Ovary (tissue), 9 donors: ENCODE measurements around the gene RSRC2. TPM values are rescaled to one million over a fixed set of nuclear protein-coding genes. Genes with fewer than 3 reads are reported as not detected.

Experiments
- DNase-seq, 5 donors: peaks; one replicate each; pipeline ENCODE4 v3.0.0-alpha.2; 2019 to 2020
- H3K27ac ChIP-seq, 2 donors: fragments of 200-600 bp; one replicate each; pipeline versions ENCODE4 v1.5.1 to v1.8.0; 2019 to 2022
- H3K27me3 ChIP-seq: fragments of 200-600 bp; one replicate; pipeline ENCODE4 v1.8.0; 2022
- H3K36me3 ChIP-seq: fragments of 200-600 bp; sonication (generic); one replicate; pipeline ENCODE4 v1.5.1; 2019
- H3K4me1 ChIP-seq: one replicate; pipeline ENCODE4 v1.8.1; 2013; ENCODE audit warnings: mild to moderate bottlenecking, moderate library complexity; ENCODE audit not compliant: insufficient read depth
- H3K4me3 ChIP-seq: fragments of 200-600 bp; sonication (generic); one replicate; pipeline ENCODE4 v1.5.1; 2017
- H3K9me3 ChIP-seq, 2 donors: fragments of 200-600 bp in 1 of 2; sonication (generic) in 1 of 2; one replicate each; pipeline versions ENCODE4 v1.5.1 to v1.8.1; 2013 to 2019; ENCODE audit warnings: mild to moderate bottlenecking in 1 of 2, moderate library complexity in 1 of 2
- EP300 ChIP-seq: sonication (generic); formaldehyde crosslinking; IDR thresholded peaks from one replicate; pipeline ENCODE4 v1.6.1; 2017; ENCODE audit warnings: antibody characterized with exemption
- POLR2A ChIP-seq: fragments of 450-650 bp; IDR thresholded peaks from one replicate; pipeline ENCODE4 v1.6.1; 2017; ENCODE audit warnings: antibody characterized with exemption, mild to moderate bottlenecking, moderate library complexity
- WGBS, 3 donors: extraction: QIAGEN DNeasy Blood & Tissue Kit in 1 of 3; methylation state at CpG; one replicate each; pipeline versions ENCODE4 v1.1.5 to v1.1.7; 2013 to 2017; 5-methylcytosine and 5-hydroxymethylcytosine counted together
- intact Hi-C, 4 donors: fragments of 100-400 bp; cut with DNase I; formaldehyde crosslinking; loops; one replicate each; pipeline versions ENCODE4 v1.11.0 to v1.15.1; 2022 to 2023
- polyA plus RNA-seq, 2 donors: library from polyadenylated mRNA; stranded (reverse); fragments of 200-250 nt in 1 of 2; fragments of 350-450 nt in 1 of 2; fragmentation: Illumina TruSeq in 1 of 2; extraction: RNeasy Lipid Tissue Mini Kit (QIAGEN cat#74804) in 1 of 2; gene quantifications; one replicate each; pipeline ENCODE4 v1.2.3, GENCODE V29; 2013 to 2014
- total RNA-seq, 7 donors: library from RNA; depleted of rRNA in 2 of 7; stranded (reverse); fragments of >200 nt in 2 of 7; fragmentation: NEBNext Ultra II Directional in 3 of 7; extraction: Animal tissue kit (Norgen Biotek cat#: 25700) in 3 of 7; gene quantifications; one replicate each; pipeline versions ENCODE4 v1.1.0 to v1.2.4, GENCODE V29; 2016 to 2023
- TF ChIP-seq, protein P1 (sequence below), 3 donors: fragments of 450-650 bp in 2 of 3; fragments of 200-600 bp in 1 of 3; IDR thresholded peaks; one replicate each; pipeline versions ENCODE4 v1.5.1 to v1.8.0; 2016 to 2022; ENCODE audit warnings: antibody characterized with exemption in 3 of 3, mild to moderate bottlenecking in 1 of 3
- donor health status: DM: no; HTN: no; CAD: no; lungs with moderate emphysema.
- donor health status: DM: no; HTN: no; CAD: no.
- donor health status: Bipolar disorder and iron deficiency.
- donor health status: DM: yes; HTN: yes; CAD: no.
- donor health status: DM: no; HTN: no; CAD: no.
- donor health status: DM: yes; HTN: yes; CAD: no.

RSRC2 gene
- total and polyA plus RNA-seq, 9 donors, result 54.1 to 90.7 (median 62.7) TPM

DNA sequence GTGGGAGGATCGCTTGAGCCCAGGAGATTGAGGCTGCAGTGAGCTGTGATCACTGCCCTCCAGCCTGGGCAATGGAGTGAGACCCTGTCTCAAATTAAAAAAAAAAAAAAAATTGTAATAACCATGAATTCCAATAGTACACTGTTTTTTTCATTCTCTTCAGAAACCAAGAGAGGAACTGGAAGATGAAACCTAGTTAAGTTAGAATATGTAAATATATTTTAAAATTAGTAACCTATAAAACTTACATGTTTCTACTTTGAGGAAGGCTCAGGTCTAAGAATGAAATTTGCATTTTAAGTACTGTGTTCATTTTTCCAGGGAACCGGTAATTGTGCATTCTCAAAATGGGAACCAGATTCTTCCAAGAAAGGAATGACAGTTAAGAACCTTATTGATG is 19.1 kb upstream of the RSRC2 start:
- intact Hi-C loops, result no loop called here
- DNase-seq, result no peak
- no peak overlapping the region for H3K27ac ChIP-seq
- H3K4me1 ChIP-seq, result no peaks in the 10 kb centered on the region
- H3K27me3 ChIP-seq, result no peaks in the 10 kb centered on the region
- H3K4me3 ChIP-seq, result no peak overlapping the region
- WGBS, 3 donors, result 93 to 99% (median 98%) methylated on average over 2 of the region's 2 CpGs
- TF ChIP-seq POLR2A (no peak), EP300 (no peak)
- TF ChIP-seq, protein P1, sequence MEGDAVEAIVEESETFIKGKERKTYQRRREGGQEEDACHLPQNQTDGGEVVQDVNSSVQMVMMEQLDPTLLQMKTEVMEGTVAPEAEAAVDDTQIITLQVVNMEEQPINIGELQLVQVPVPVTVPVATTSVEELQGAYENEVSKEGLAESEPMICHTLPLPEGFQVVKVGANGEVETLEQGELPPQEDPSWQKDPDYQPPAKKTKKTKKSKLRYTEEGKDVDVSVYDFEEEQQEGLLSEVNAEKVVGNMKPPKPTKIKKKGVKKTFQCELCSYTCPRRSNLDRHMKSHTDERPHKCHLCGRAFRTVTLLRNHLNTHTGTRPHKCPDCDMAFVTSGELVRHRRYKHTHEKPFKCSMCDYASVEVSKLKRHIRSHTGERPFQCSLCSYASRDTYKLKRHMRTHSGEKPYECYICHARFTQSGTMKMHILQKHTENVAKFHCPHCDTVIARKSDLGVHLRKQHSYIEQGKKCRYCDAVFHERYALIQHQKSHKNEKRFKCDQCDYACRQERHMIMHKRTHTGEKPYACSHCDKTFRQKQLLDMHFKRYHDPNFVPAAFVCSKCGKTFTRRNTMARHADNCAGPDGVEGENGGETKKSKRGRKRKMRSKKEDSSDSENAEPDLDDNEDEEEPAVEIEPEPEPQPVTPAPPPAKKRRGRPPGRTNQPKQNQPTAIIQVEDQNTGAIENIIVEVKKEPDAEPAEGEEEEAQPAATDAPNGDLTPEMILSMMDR (IDR thresholded peaks at IDR 0.05), result no peak
- H3K36me3 ChIP-seq, result no peaks in the 10 kb centered on the region
- H3K9me3 ChIP-seq, result no peaks in the 10 kb centered on the region

- intact Hi-C loops, result no loop called here
- H3K27ac ChIP-seq, result no peak overlapping the region
- H3K36me3 ChIP-seq, result no peaks in the 10 kb centered on the region
- no peaks in the 10 kb centered on the region for H3K9me3 ChIP-seq
- TF ChIP-seq, protein P1 (IDR thresholded peaks at IDR 0.05), result no peak
- no peak for TF ChIP-seq POLR2A
- no peak for TF ChIP-seq EP300
- H3K4me1 ChIP-seq, result no peaks in the 10 kb centered on the region
- no peak for DNase-seq
- no peak overlapping the region for H3K4me3 ChIP-seq
- H3K27me3 ChIP-seq, result no peaks in the 10 kb centered on the region
- whole genome bisulfite sequencing, 3 donors, result 92 to 95% (median 92%) methylated on average over 2 of the region's 2 CpGs
Measured at GRCh38 chr12:122544537-122544936, 17.8 kb upstream of the RSRC2 start.

DNA sequence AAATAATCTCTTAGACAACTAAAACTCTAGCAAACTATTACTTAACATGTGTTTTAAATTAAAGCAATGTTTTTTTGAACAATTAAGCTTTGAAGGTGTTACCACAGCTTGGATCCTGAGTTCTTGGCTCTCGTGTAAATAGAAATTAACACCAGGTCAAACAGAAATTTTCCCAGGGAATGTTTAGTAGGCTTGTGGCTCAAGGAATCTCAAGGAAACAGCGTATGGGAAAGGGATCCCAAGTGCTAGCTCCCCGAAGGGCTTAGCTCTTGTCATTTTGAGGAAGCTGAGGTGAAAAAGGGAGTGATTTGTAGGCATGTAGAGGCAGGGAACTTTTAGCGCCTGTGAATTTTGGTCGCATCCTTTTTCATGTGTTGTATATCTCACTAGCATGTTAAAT is 11.8 kb upstream of the RSRC2 start:
- TF ChIP-seq, protein P1 (IDR thresholded peaks at IDR 0.05), result no peak
- TF ChIP-seq EP300 (no peak), POLR2A (no peak)
- H3K4me3 ChIP-seq, result no peak overlapping the region
- no peak overlapping the region for H3K27ac ChIP-seq
- no peaks in the 10 kb centered on the region for H3K36me3 ChIP-seq
- DNase-seq, result no peak
- no peaks in the 10 kb centered on the region for H3K9me3 ChIP-seq
- H3K4me1 ChIP-seq, result no peaks in the 10 kb centered on the region
- intact Hi-C loops, result no loop called here
- H3K27me3 ChIP-seq, result no peaks in the 10 kb centered on the region
- WGBS, 3 donors, result 90 to 93% (median 91%) methylated on average over 5 of the region's 5 CpGs

GRCh38 chr12:122537021-122537420 is 10.3 kb upstream of the RSRC2 start:
- DNase-seq, result no peak
- Histone ChIP-seq H3K36me3 (no peaks in the 10 kb centered on the region), H3K27ac (no peak overlapping the region), H3K9me3 (no peaks in the 10 kb centered on the region), H3K4me3 (no peak overlapping the region), H3K4me1 (no peaks in the 10 kb centered on the region), H3K27me3 (no peaks in the 10 kb centered on the region)
- TF ChIP-seq, protein P1 (IDR thresholded peaks at IDR 0.05), result no peak
- TF ChIP-seq POLR2A (no peak), EP300 (no peak)
- intact Hi-C loops, result no loop called here
- 90 to 95% (median 94%) methylated on average over 4 of the region's 4 CpGs for WGBS, 3 donors

DNA sequence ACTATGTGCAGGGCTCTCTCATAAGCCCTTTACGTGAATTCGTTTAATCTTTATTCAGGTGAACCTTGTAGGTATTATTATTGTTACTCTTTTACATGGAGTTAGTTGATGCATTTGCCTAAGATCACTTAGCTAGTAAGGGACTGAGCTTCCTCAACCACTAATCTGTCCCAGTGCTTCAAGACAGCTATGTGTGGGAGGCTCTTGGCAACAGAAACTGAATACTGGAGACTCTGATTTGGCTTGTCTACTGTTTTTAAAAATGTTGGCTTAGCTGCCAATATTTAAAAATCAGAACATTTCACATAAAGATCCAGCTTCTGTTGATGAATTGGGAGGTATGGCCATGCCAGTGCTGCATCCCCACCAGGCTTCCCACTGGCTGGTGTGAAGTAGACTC is 7.1 kb upstream of the RSRC2 start:
- no peak overlapping the region for H3K27ac ChIP-seq
- TF ChIP-seq POLR2A (no peak), EP300 (no peak)
- TF ChIP-seq, protein P1 (IDR thresholded peaks at IDR 0.05), result no peak
- no peak for DNase-seq
- no peaks in the 10 kb centered on the region for H3K4me1 ChIP-seq
- no peaks in the 10 kb centered on the region for H3K9me3 ChIP-seq
- H3K36me3 ChIP-seq, result no peaks in the 10 kb centered on the region
- H3K4me3 ChIP-seq, result no peak overlapping the region
- 44 to 77% (median 48%) methylated on average over 2 of the region's 2 CpGs for WGBS, 3 donors
- no peaks in the 10 kb centered on the region for H3K27me3 ChIP-seq
- intact Hi-C loops, result no loop called here
